Thymus (tissue), 11 donors: Measurements from ENCODE around the gene PTPN4. TPM values are rescaled to one million over a fixed set of nuclear protein-coding genes. Genes with fewer than 3 reads are reported as not detected.

Experiments used
- DNase-seq, 9 donors: peaks; one replicate each; pipeline ENCODE4 v3.0.0-alpha.2; 2013; ENCODE audit warnings: low spot score in 9 of 9, low read depth in 6 of 9, missing footprints in 1 of 9
- H3K27ac ChIP-seq, 2 donors: one replicate each; pipeline ENCODE4 v1.5.1; 2013; ENCODE audit warnings: control low read depth in 1 of 2, low read depth in 1 of 2, low read length in 1 of 2, mild to moderate bottlenecking in 1 of 2, moderate library complexity in 1 of 2
- H3K27me3 ChIP-seq, 2 donors: one replicate each; pipeline ENCODE4 v1.5.1; 2013; ENCODE audit warnings: low read length in 1 of 2; ENCODE audit not compliant: control insufficient read depth in 2 of 2, insufficient read depth in 1 of 2
- H3K36me3 ChIP-seq, 2 donors: one replicate each; pipeline ENCODE4 v1.5.1; 2013; ENCODE audit warnings: low read length in 1 of 2, mild to moderate bottlenecking in 1 of 2, moderate library complexity in 1 of 2; ENCODE audit not compliant: control insufficient read depth in 2 of 2, insufficient read depth in 2 of 2
- H3K4me1 ChIP-seq, 2 donors: one replicate each; pipeline ENCODE4 v1.5.1; 2013; ENCODE audit warnings: low read length in 2 of 2; ENCODE audit not compliant: control insufficient read depth in 2 of 2, insufficient read depth in 2 of 2
- H3K4me3 ChIP-seq, 2 donors: one replicate each; pipeline ENCODE4 v1.5.1; 2013; ENCODE audit warnings: low read length in 2 of 2, control low read depth in 1 of 2, mild to moderate bottlenecking in 1 of 2
- H3K9me3 ChIP-seq, 2 donors: one replicate each; pipeline ENCODE4 v1.5.1; 2013; ENCODE audit warnings: low read length in 1 of 2, mild to moderate bottlenecking in 1 of 2; ENCODE audit not compliant: control insufficient read depth in 2 of 2, insufficient read depth in 1 of 2
- WGBS: extraction: QIAGEN DNeasy Blood & Tissue Kit; methylation state at CpG from one replicate; pipeline ENCODE4 v1.1.7; 2013; 5-methylcytosine and 5-hydroxymethylcytosine counted together
- polyA plus RNA-seq: library from polyadenylated mRNA; stranded (reverse); fragments of 200-250 nt; gene quantifications from one replicate; pipeline ENCODE4 v1.2.3, GENCODE V29; 2013
- total RNA-seq: library from RNA; stranded (reverse); fragments of 120-200 nt; gene quantifications from one replicate; pipeline ENCODE4 v1.2.4, GENCODE V29; 2013
- donor health status: healthy.

PTPN4 gene
- total and polyA plus RNA-seq, 2 donors, result 11.9 to 53.0 TPM

- Histone ChIP-seq H3K27ac (no peak overlapping the region), H3K27me3 (no peaks in the 10 kb centered on the region), H3K4me1 (no peaks in the 10 kb centered on the region), H3K36me3 (no peaks in the 10 kb centered on the region), H3K9me3 (no peaks in the 10 kb centered on the region), H3K4me3 (no peak overlapping the region)
- DNase-seq, result no peak
- 96% methylated on average over 15 of the region's 15 CpGs for WGBS
These were observed 270.2 kb downstream of the PTPN4 start for GRCh38 chr2:120029672-120030640.

- Histone ChIP-seq H3K27ac (no peak overlapping the region), H3K27me3 (no peaks in the 10 kb centered on the region), H3K9me3 (no peaks in the 10 kb centered on the region), H3K36me3 (no peaks in the 10 kb centered on the region), H3K4me3 (no peak overlapping the region), H3K4me1 (no peaks in the 10 kb centered on the region)
- no peak for DNase-seq
- 94% methylated on average over 3 of the region's 3 CpGs for WGBS
These were observed 272.6 kb downstream of the PTPN4 start for GRCh38 chr2:120032297-120032696.

Other genes starting within 250 kb of the PTPN4 start
- 0.24 TPM for gene SCTR, start 235.4 kb upstream of the PTPN4 start, total RNA-seq
- gene SCTR, start 235.4 kb upstream of the PTPN4 start, polyA plus RNA-seq, result 1.5 TPM
- gene CFAP221, start 215.5 kb upstream of the PTPN4 start, total RNA-seq, result 0.14 TPM
- gene CFAP221, start 215.5 kb upstream of the PTPN4 start, polyA plus RNA-seq, result 0.41 TPM
- 7.2 TPM for gene TMEM177, start 80.7 kb upstream of the PTPN4 start, total RNA-seq
- 7.3 TPM for gene TMEM177, start 80.7 kb upstream of the PTPN4 start, polyA plus RNA-seq